Neuronal stem cell (in vitro differentiated cells): ENCODE results near the gene CREB5.

ENCODE experiments used
- DNase-seq: peaks from one replicate; pipeline ENCODE4 v3.0.0-alpha.2; 2013; ENCODE audit warnings: low spot score
- H2AFZ ChIP-seq: one replicate; pipeline ENCODE4 v1.6.1; 2013; ENCODE audit warnings: mild to moderate bottlenecking, low read length, inconsistent platforms
- H2AK5ac ChIP-seq: 2 replicates; pipeline ENCODE4 v1.6.1; 2013; ENCODE audit warnings: low read depth, mild to moderate bottlenecking, inconsistent platforms, low read length, moderate library complexity, mixed read lengths
- H2BK120ac ChIP-seq: 2 replicates; pipeline ENCODE4 v1.6.1; 2013; ENCODE audit warnings: low read depth, mild to moderate bottlenecking, inconsistent platforms, low read length, moderate library complexity, mixed read lengths
- H2BK12ac ChIP-seq: one replicate; pipeline ENCODE4 v1.6.1; 2013; ENCODE audit warnings: low read length, inconsistent platforms
- H2BK15ac ChIP-seq: 2 replicates; pipeline ENCODE4 v1.6.1; 2013; ENCODE audit warnings: mild to moderate bottlenecking, low read length, inconsistent platforms, mixed read lengths
- H2BK5ac ChIP-seq: one replicate; pipeline ENCODE4 v1.6.1; 2013; ENCODE audit warnings: inconsistent platforms, mild to moderate bottlenecking, low read length, moderate library complexity
- H3K14ac ChIP-seq: one replicate; pipeline ENCODE4 v1.6.1; 2013; ENCODE audit warnings: low read length, inconsistent platforms
- H3K18ac ChIP-seq: 2 replicates; pipeline ENCODE4 v1.6.1; 2013; ENCODE audit warnings: low read length, inconsistent platforms
- H3K23ac ChIP-seq: 2 replicates; pipeline ENCODE4 v1.6.1; 2013; ENCODE audit warnings: low read depth, mild to moderate bottlenecking, mixed read lengths, low read length, inconsistent platforms; ENCODE audit not compliant: poor library complexity
- H3K27ac ChIP-seq: replicated peaks from 3 replicates; pipeline ENCODE4 v1.5.1; 2013; ENCODE audit warnings: low read length, inconsistent platforms
- H3K27me3 ChIP-seq, 3 experiments: 2 replicates each; pipeline ENCODE4 v1.6.1; 2013; ENCODE audit warnings: low read length in 3 of 3, mild to moderate bottlenecking in 2 of 3, inconsistent platforms in 1 of 3, low read depth in 1 of 3, mixed read lengths in 1 of 3, moderate library complexity in 1 of 3; ENCODE audit not compliant: control insufficient read depth in 3 of 3, insufficient read depth in 3 of 3
- H3K36me3 ChIP-seq, 2 donors: replicated peaks in 1 of 2; 2 replicates each; pipeline ENCODE4 v1.6.1; 2013; ENCODE audit warnings: low read length in 2 of 2; ENCODE audit not compliant: control insufficient read depth in 2 of 2, insufficient read depth in 2 of 2
- H3K4ac ChIP-seq: 2 replicates; pipeline ENCODE4 v1.6.1; 2013; ENCODE audit warnings: inconsistent platforms, mild to moderate bottlenecking, low read length, moderate library complexity
- H3K4me1 ChIP-seq, 2 donors: 1 replicate in 1 of 2; 2 replicates in 1 of 2; pipeline ENCODE4 v1.6.1; 2013; ENCODE audit warnings: low read length in 2 of 2, low read depth in 1 of 2; ENCODE audit not compliant: control insufficient read depth in 2 of 2, insufficient read depth in 1 of 2
- H3K4me2 ChIP-seq: one replicate; pipeline ENCODE4 v1.6.1; 2013; ENCODE audit warnings: mild to moderate bottlenecking, low read length, inconsistent platforms; ENCODE audit not compliant: insufficient read depth, poor library complexity, severe bottlenecking
- H3K4me3 ChIP-seq, 2 donors: 2 replicates each; pipeline ENCODE4 v1.5.1; 2013; ENCODE audit warnings: low read length in 2 of 2, mild to moderate bottlenecking in 2 of 2, inconsistent platforms in 1 of 2, moderate library complexity in 1 of 2
- H3K79me1 ChIP-seq: one replicate; pipeline ENCODE4 v1.6.1; 2013; ENCODE audit warnings: low read depth, mild to moderate bottlenecking, inconsistent platforms, low read length, moderate library complexity
- H3K9ac ChIP-seq: one replicate; pipeline ENCODE4 v1.6.1; 2013; ENCODE audit warnings: mild to moderate bottlenecking, low read depth, low read length, inconsistent platforms; ENCODE audit not compliant: poor library complexity
- H3K9me3 ChIP-seq, 2 donors: replicated peaks in 1 of 2; 2 replicates each; pipeline versions ENCODE3 to v1.6.1; 2013; ENCODE audit warnings: low read length in 2 of 2, mild to moderate bottlenecking in 2 of 2, inconsistent platforms in 1 of 2, low read depth in 1 of 2, mixed read lengths in 1 of 2, moderate library complexity in 1 of 2; ENCODE audit not compliant: control insufficient read depth in 2 of 2, insufficient read depth in 1 of 2
- H4K8ac ChIP-seq: one replicate; pipeline ENCODE4 v1.6.1; 2013; ENCODE audit warnings: low read depth, mild to moderate bottlenecking, inconsistent platforms, low read length, moderate library complexity
- H4K91ac ChIP-seq: one replicate; pipeline ENCODE4 v1.6.1; 2013; ENCODE audit warnings: low read length, low read depth, mild to moderate bottlenecking, inconsistent platforms; ENCODE audit not compliant: poor library complexity
- WGBS, 2 donors: extraction: QIAGEN DNeasy Blood & Tissue Kit; methylation state at CpG; one replicate each; pipeline ENCODE4 v1.1.7; 2013; ENCODE audit warnings: missing lambda C conversion rate in 2 of 2, mixed read lengths in 1 of 2; ENCODE audit not compliant: insufficient read length in 2 of 2, insufficient replicate concordance in 1 of 2; ENCODE audit errors: extremely low coverage in 2 of 2; 5-methylcytosine and 5-hydroxymethylcytosine counted together

Gene CREB5

DNA sequence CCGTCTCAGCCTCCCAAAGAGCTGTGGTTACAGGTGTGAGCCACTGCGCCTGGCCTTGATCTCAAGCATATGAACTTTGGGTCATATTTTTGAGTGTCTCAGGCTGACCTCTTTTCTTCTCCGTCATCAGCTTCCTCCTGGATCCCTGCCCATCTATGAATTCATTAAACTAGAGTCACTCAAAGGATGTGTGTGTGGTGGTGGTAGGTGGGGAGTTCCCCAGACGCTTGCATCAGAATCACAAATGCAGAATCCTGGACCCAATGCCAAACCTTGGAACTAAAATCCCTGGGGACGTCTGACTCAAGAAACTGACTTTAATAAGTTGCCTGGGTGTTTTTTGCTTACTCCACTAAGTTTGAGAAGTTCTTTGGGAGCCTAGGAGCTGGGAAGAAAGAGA lies 6.7 kb upstream of the CREB5 start:
- peaks cover 0 to 15% (median 6%) of the 10 kb centered on the region in 3 experiments for H3K27me3 ChIP-seq
- no peak for DNase-seq

DNA sequence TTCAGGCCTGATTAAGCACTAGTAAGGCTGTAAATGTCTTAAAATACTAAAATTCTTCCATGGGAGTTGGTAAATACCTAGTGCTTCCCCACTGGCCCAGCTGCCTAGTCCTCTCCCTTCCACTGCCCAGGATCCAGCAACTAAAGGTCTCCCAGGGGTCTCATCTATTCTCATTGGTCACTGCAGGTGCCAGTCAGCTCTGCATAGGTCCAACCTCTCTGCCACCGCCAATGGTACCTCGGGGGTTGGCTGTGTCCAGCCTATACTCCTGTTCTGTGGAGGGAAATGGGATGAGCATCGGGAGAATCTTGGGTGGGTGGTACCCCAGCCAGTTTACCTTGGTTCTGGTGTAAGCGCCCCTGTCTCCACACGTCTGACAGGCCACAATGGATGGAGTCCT lies 6.1 kb upstream of the CREB5 start:
- Histone ChIP-seq H4K8ac (no peak overlapping the region), H2BK120ac (no peak overlapping the region), H3K27ac (no peak overlapping the region), H2AK5ac (no peak overlapping the region), H3K27me3 (peaks cover 0 to 15% (median 9%) of the 10 kb centered on the region in 3 experiments), H3K4me1 (peaks cover 2 to 11% of the 10 kb centered on the region in 2 donors), H3K9me3 (no peaks in the 10 kb centered on the region), H3K18ac (no peak overlapping the region), H2AFZ (no peak overlapping the region), H2BK12ac (no peak overlapping the region), H3K4me3 (no peak overlapping the region), H3K14ac (no peak overlapping the region), H3K36me3 (no peaks in the 10 kb centered on the region), H3K4ac (no peak overlapping the region), H3K79me1 (no peaks in the 10 kb centered on the region), H3K4me2 (no peak overlapping the region), H3K23ac (no peak overlapping the region), H3K9ac (no peak overlapping the region), H2BK15ac (no peak overlapping the region), H4K91ac (no peak overlapping the region), H2BK5ac (no peak overlapping the region)
- no CpG with 5 or more reads among the region's 5 CpGs for WGBS, 2 donors
- DNase-seq: no peak

More for the DNA sequence above, 6.7 kb upstream of the CREB5 start:
- peak overlapping the region; percentile 77 for H2BK15ac ChIP-seq
- H3K79me1 ChIP-seq: no peaks in the 10 kb centered on the region
- no peak overlapping the region for H3K4ac ChIP-seq
- H3K27ac ChIP-seq: no peak overlapping the region
- no peak overlapping the region for H2BK12ac ChIP-seq
- H4K91ac ChIP-seq: no peak overlapping the region
- WGBS, 2 donors: no CpG with 5 or more reads among the region's 5 CpGs
- H2AFZ ChIP-seq: no peak overlapping the region
- no peak overlapping the region for H3K14ac ChIP-seq
- no peak overlapping the region for H3K4me2 ChIP-seq
- H4K8ac ChIP-seq: no peak overlapping the region
- H3K36me3 ChIP-seq: no peaks in the 10 kb centered on the region
- H3K23ac ChIP-seq: no peak overlapping the region
- H2BK120ac ChIP-seq: no peak overlapping the region
- H3K4me1 ChIP-seq: peaks cover 0 to 9% of the 10 kb centered on the region in 2 donors
- no peak overlapping the region for H2BK5ac ChIP-seq
- H3K18ac ChIP-seq: no peak overlapping the region
- H2AK5ac ChIP-seq: no peak overlapping the region
- H3K4me3 ChIP-seq: no peak overlapping the region
- no peak overlapping the region for H3K9ac ChIP-seq
- no peaks in the 10 kb centered on the region for H3K9me3 ChIP-seq

- H3K23ac ChIP-seq: no peak overlapping the region
- no peak overlapping the region for H2AK5ac ChIP-seq
- peaks cover 0 to 15% (median 9%) of the 10 kb centered on the region in 3 experiments for H3K27me3 ChIP-seq
- H2AFZ ChIP-seq: no peak overlapping the region
- H4K8ac ChIP-seq: no peak overlapping the region
- no peak overlapping the region for H2BK5ac ChIP-seq
- H4K91ac ChIP-seq: no peak overlapping the region
- no peak overlapping the region for H3K4ac ChIP-seq
- WGBS, 2 donors: no CpG with 5 or more reads among the region's 2 CpGs
- H2BK15ac ChIP-seq: no peak overlapping the region
- no peak overlapping the region for H2BK120ac ChIP-seq
- no peak overlapping the region for H3K4me3 ChIP-seq
- H3K14ac ChIP-seq: no peak overlapping the region
- H3K18ac ChIP-seq: no peak overlapping the region
- no peak overlapping the region for H3K27ac ChIP-seq
- H3K9me3 ChIP-seq: no peaks in the 10 kb centered on the region
- no peaks in the 10 kb centered on the region for H3K36me3 ChIP-seq
- H3K9ac ChIP-seq: no peak overlapping the region
- no peak for DNase-seq
- peaks cover 2 to 23% of the 10 kb centered on the region in 2 donors for H3K4me1 ChIP-seq
- no peak overlapping the region for H2BK12ac ChIP-seq
- no peaks in the 10 kb centered on the region for H3K79me1 ChIP-seq
- H3K4me2 ChIP-seq: no peak overlapping the region
Observed at GRCh38 chr7:28407651-28408050, 4.7 kb upstream of the CREB5 start.

DNA sequence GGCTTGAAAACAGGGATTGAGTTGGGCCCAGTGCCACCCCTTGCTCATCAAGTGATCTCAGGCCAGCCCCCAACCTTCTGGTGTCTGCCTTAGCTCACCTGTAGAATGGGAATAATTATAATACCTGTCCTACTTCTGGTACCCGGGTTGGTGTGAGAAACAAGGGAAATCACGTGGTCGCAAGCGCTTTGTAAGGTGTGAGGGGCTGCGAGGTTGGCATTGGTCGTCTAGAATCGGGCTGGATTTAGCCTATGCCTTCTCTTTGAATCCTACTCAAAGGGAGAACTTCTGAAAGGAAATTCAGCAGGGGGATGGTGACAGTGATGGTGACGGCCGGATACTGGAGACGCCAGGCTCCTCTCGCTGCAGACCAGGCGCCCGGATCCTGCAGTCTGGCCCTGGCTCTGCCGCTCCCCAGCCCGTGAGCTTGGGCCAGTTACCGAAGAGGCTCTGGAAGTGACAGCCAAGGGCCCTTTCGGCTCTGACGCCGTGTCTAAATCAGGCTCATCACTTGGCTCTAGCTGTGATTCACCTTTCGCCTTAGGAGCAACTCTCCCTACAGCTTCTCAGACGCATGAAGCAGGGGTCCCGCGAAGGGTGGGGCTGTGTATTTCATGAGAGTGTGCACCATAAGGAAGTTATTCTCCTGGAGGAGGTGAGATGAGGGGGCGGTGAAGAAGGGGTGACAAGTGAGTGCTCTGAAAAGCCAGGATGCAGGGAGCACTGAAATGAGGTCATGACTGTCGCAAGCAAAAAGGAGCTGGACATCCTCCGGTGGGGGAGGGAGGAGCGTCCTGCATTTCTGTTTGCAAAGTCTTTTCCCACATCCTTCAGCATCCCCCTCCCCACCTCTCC lies 4.0 kb upstream of the CREB5 start:
- no CpG with 5 or more reads among the region's 27 CpGs for WGBS, 2 donors
- Histone ChIP-seq H3K4ac (no peak overlapping the region), H4K8ac (no peak overlapping the region), H2AK5ac (no peak overlapping the region), H3K4me3 (peak overlapping the region; percentile 65 to 85), H2BK120ac (no peak overlapping the region), H3K27me3 (peaks cover 0 to 15% (median 9%) of the 10 kb centered on the region in 3 experiments), H3K14ac (no peak overlapping the region), H3K9me3 (no peaks in the 10 kb centered on the region), H3K4me2 (peak overlapping the region; percentile 63), H3K23ac (no peak overlapping the region), H2BK5ac (no peak overlapping the region), H3K79me1 (no peaks in the 10 kb centered on the region), H4K91ac (no peak overlapping the region), H2BK12ac (peak overlapping the region; percentile 12), H3K36me3 (no peaks in the 10 kb centered on the region), H3K18ac (peak overlapping the region; percentile 5), H2BK15ac (no peak overlapping the region), H2AFZ (peak overlapping the region; percentile 87), H3K9ac (peak overlapping the region; percentile 71), H3K27ac (no peak overlapping the region), H3K4me1 (peaks cover 2 to 23% of the 10 kb centered on the region in 2 donors)
- DNase-seq: peak; percentile 32
